Calu3 (cell line): ENCODE data around the gene CELSR1. TPM values are rescaled to one million over a fixed set of nuclear protein-coding genes. Genes with fewer than 3 reads are reported as not detected.

Experiments used
- BruUV-seq: library from RNA; stranded (reverse); fragments of 400-500 nt; replicated peaks from 2 replicates; lab custom pipeline; 2021; lab: Mats Ljungman, UMichigan
- CTCF ChIA-PET: fragments of 300-600 bp; sonication (Branson Sonifier 250); formaldehyde crosslinking; loops from one replicate; lab custom pipeline; 2022; ENCODE audit warnings: antibody characterized with exemption; lab: Charles Lee
- DNase-seq: peaks from one replicate; pipeline ENCODE4 v3.0.0; 2022
- H3K27ac Mint-ChIP-seq: one replicate; pipeline ENCODE4 v1.8.0; 2022; ENCODE audit warnings: mixed read lengths; ENCODE audit not compliant: unreplicated experiment
- H3K27me3 Mint-ChIP-seq: one replicate; pipeline ENCODE4 v1.8.0; 2022; ENCODE audit warnings: mixed read lengths; ENCODE audit not compliant: unreplicated experiment
- H3K36me3 Mint-ChIP-seq: one replicate; pipeline ENCODE4 v1.8.0; 2022; ENCODE audit warnings: mild to moderate bottlenecking, moderate library complexity, mixed read lengths; ENCODE audit not compliant: insufficient read depth, unreplicated experiment
- H3K4me1 Mint-ChIP-seq: one replicate; pipeline ENCODE4 v1.8.0; 2022; ENCODE audit warnings: mild to moderate bottlenecking, low read depth, mixed read lengths; ENCODE audit not compliant: unreplicated experiment
- H3K4me3 Mint-ChIP-seq: one replicate; pipeline ENCODE4 v1.8.0; 2022; ENCODE audit warnings: mild to moderate bottlenecking, low read depth, moderate library complexity, mixed read lengths; ENCODE audit not compliant: unreplicated experiment
- H3K9me3 Mint-ChIP-seq: one replicate; pipeline ENCODE4 v1.8.0; 2022; ENCODE audit warnings: low read depth, mixed read lengths; ENCODE audit not compliant: unreplicated experiment
- intact Hi-C: fragments of 100-400 bp; cut with micrococcal nuclease; formaldehyde crosslinking; loops from one replicate; pipeline ENCODE4 v1.10.0; 2022; ENCODE audit not compliant: unreplicated experiment
- total RNA-seq: library from RNA; stranded (reverse); gene quantifications from 2 replicates; pipeline ENCODE4 v1.2.3, GENCODE V29; 2022
- TF ChIP-seq, protein P1 (sequence below): fragments of 200-600 bp; IDR thresholded peaks from one replicate; pipeline ENCODE4 v1.8.0; 2022; ENCODE audit warnings: antibody characterized with exemption; ENCODE audit not compliant: unreplicated experiment

Gene CELSR1
- total RNA-seq, 1 experiment from 2014 or later, result 45.5 TPM

DNA sequence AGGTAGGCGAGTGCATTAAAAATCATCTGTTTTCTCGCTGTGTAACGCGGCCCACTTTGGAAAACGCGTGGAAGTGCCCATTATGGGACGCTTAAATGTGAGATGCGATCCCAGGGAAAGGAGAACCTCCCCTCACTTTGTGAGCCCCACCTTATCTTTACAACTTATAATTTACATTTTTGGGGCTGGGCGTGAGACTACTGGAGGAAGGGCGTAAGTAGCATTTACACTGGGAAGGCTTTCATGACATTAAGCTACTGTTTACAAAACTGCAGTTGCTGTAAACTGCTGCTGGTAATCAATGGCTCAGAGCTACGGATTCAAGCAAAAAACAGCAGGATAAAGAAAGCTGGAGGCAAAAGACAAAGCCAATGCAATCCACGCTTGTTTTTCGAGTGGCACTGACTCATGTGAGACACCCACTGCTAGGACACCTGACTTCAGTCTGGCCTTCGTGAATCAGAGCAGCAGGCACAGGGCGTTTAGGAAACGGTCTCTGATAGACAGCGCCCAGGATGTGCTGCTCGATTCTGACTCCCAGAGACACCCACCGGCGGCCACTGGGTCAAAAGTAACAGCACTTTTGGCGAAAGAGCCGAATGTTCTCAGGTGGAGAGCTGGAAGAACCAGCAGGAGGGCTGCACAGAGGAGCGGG, 123.6 kb downstream of the CELSR1 start:
- intact Hi-C loops, result no loop called here
- CTCF ChIA-PET, result no interaction called here
- Mint-ChIP-seq H3K27me3 (no peaks in the 10 kb centered on the region), H3K4me1 (no peaks in the 10 kb centered on the region), H3K36me3 (peaks cover 6% of the 10 kb centered on the region), H3K4me3 (no peak overlapping the region), H3K27ac (no peak overlapping the region), H3K9me3 (no peaks in the 10 kb centered on the region)
- DNase-seq, result no peak
- BruUV-seq, result no TSS peak
- TF ChIP-seq, protein P1, sequence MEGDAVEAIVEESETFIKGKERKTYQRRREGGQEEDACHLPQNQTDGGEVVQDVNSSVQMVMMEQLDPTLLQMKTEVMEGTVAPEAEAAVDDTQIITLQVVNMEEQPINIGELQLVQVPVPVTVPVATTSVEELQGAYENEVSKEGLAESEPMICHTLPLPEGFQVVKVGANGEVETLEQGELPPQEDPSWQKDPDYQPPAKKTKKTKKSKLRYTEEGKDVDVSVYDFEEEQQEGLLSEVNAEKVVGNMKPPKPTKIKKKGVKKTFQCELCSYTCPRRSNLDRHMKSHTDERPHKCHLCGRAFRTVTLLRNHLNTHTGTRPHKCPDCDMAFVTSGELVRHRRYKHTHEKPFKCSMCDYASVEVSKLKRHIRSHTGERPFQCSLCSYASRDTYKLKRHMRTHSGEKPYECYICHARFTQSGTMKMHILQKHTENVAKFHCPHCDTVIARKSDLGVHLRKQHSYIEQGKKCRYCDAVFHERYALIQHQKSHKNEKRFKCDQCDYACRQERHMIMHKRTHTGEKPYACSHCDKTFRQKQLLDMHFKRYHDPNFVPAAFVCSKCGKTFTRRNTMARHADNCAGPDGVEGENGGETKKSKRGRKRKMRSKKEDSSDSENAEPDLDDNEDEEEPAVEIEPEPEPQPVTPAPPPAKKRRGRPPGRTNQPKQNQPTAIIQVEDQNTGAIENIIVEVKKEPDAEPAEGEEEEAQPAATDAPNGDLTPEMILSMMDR, result no peak

DNA sequence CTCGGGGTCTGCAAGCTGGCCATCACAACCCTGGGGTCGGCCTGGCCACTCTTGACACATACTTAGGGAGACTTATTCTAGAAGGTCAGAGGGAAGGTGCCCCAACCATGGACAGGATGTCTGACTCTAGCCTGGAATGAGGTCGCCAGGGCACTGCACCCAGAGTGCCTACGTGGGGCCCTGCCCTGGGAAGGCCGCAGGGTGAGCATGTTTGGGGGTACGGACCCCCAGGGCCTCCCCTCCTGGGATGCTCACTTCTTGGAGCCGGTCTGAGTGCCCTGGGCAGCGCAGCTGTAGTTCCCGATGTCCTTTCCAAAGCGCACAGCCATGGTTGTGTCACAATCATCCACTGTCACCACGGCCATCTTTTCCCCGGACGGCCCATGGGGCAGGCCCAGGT, 126.1 kb downstream of the CELSR1 start:
- intact Hi-C loops, result no loop called here
- DNase-seq, result no peak
- no peak overlapping the region for H3K4me3 Mint-ChIP-seq
- CTCF ChIA-PET, result no interaction called here
- no TSS peak for BruUV-seq
- H3K27me3 Mint-ChIP-seq, result no peaks in the 10 kb centered on the region
- TF ChIP-seq, protein P1, result no peak
- H3K36me3 Mint-ChIP-seq, result peaks cover 6% of the 10 kb centered on the region
- no peaks in the 10 kb centered on the region for H3K9me3 Mint-ChIP-seq
- H3K27ac Mint-ChIP-seq, result no peak overlapping the region
- H3K4me1 Mint-ChIP-seq, result no peaks in the 10 kb centered on the region

DNA sequence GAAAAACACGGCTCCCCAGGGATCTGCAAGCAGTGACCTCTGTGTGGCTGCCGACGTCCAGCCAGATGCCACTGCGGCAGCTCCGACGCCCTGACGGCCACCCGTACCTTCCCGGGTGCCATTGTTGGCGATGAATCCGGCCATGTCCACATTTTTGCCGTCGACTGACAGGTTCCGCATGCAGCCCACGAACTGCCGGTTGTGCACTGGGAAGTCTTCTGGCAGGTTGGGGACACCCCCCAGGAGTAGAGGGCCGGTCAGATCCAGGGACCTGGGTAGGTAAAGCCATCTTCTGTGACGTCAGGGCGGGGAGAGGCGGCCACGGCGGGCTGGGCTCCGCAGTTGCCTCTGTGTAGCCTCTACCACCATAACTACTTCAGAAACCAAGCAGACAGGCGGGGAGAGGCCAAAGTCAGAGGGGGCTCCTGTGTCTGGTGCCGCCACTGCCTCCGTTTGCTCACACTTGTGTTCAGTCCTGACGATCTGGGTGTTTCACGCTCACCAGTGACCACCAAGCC, 127.1 kb downstream of the CELSR1 start:
- TF ChIP-seq, protein P1, result no peak
- CTCF ChIA-PET, result no interaction called here
- no peaks in the 10 kb centered on the region for H3K4me1 Mint-ChIP-seq
- no peaks in the 10 kb centered on the region for H3K27me3 Mint-ChIP-seq
- no peaks in the 10 kb centered on the region for H3K9me3 Mint-ChIP-seq
- no peak overlapping the region for H3K4me3 Mint-ChIP-seq
- no TSS peak for BruUV-seq
- no peak for DNase-seq
- no peak overlapping the region for H3K27ac Mint-ChIP-seq
- no peaks in the 10 kb centered on the region for H3K36me3 Mint-ChIP-seq
- intact Hi-C loops, result no loop called here

DNA sequence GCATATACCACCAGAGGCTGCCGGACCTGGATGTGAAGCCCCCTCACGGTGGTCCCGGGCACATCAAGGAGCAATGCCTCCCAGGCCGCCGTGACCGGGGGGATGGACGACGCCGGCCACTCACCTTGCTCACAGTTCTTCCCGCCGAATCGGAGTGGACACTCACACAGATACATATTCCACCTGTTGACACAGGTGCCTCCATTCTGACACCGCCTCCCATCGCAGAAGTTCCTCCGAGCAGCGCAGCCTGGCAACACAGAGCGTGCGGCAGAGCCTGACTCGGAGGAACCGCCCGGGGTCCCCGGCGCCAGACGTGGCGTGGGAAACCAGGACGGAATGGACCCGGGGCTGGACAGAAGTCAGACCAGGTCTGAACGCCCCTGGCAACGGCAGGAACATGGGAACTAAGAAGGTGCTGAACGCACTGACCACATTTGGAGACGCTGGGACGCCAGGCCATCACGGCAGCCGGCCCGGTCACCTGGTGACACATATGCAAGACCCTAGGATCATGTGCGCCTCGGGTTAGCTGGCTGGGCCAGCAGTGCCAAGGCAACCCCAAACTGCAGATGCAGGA, 127.7 kb downstream of the CELSR1 start:
- Mint-ChIP-seq H3K9me3 (no peaks in the 10 kb centered on the region), H3K27me3 (no peaks in the 10 kb centered on the region), H3K27ac (no peak overlapping the region), H3K4me1 (no peaks in the 10 kb centered on the region), H3K4me3 (no peak overlapping the region), H3K36me3 (no peaks in the 10 kb centered on the region)
- BruUV-seq, result no TSS peak
- no peak for DNase-seq
- intact Hi-C loops, result no loop called here
- TF ChIP-seq, protein P1, result no peak
- CTCF ChIA-PET, result no interaction called here
